HG03066 (cell line): ENCODE measurements around the gene HEATR3.
"Not testable (repeated sequence)": the region's sequence is repeated elsewhere in the genome, so short reads cannot be mapped to it uniquely, and the experiment has no call there.

Experiments
- ATAC-seq: cut with Tn5 transposase; IDR thresholded peaks from one replicate; pipeline ENCODE4 v1.9.1; 2021; ENCODE audit warnings: low read depth; ENCODE audit not compliant: unreplicated experiment

Gene HEATR3

GRCh38 chr16:50096791-50097190, 31.0 kb downstream of the HEATR3 start:
- ATAC-seq: no peak

GRCh38 chr16:50099957-50100648, 34.3 kb downstream of the HEATR3 start:
- ATAC-seq: no peak

GRCh38 chr16:50102051-50102746, 36.4 kb downstream of the HEATR3 start:
- no peak for ATAC-seq

GRCh38 chr16:50103764-50104163, 38.0 kb downstream of the HEATR3 start:
- ATAC-seq: no peak

GRCh38 chr16:50114357-50115129, 48.8 kb downstream of the HEATR3 start:
- ATAC-seq: no peak

- ATAC-seq: no peak
These were observed 54.9 kb downstream of the HEATR3 start for GRCh38 chr16:50120711-50121110.

DNA sequence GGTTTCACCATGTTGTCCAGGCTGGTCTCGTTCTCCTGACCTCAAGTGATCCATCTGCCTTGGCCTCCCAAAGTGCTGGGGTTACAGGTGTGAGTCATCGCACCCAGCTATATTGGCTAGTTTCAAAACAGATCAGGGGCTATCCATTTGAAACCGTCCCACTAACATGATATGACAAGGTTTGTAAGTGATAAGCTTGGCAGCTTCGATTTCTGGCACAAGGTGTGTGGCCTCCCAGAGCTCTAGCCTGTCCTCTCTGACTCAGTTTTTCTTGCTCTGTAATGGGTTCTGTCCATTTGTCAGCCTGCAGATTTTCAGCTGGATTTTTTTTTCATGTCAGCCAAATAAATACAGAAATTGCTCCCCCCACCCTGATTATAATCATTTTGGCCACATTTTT, 55.5 kb downstream of the HEATR3 start:
- ATAC-seq: no peak

DNA sequence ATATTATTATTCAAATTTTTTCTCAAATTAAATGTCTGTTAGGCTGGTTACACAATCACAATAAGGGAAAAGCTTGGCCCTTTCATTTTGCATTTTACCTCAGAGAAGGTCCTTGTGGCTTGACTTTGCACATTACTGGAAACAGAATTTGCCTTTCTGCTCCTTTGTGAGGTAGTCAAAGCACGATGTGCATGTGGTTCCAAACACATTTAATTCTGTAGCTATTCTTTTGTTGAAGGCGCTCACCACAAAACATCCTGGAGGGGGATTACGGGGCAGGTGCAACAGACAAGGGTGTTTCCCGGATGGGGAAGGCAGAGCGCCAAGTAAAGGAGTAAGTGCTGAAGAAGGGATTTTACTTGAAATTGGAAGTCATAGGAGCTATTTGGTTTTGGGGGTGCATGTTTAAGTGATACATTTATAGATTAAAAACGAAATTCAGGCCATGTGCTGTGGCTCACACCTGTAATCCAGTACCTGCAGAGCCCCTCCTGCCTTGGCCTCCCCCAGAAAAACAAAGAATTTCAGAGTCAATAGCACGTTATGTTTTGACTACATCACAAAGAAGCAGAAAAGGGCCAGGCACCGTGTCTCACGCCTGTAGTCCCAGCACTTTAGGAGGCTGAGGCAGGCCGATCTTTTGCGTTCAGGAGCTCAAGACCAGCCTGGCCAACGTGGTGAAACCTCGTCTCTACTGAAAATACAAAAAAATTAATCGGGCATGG, 56.1 kb downstream of the HEATR3 start:
- peak; percentile 52 for ATAC-seq

DNA sequence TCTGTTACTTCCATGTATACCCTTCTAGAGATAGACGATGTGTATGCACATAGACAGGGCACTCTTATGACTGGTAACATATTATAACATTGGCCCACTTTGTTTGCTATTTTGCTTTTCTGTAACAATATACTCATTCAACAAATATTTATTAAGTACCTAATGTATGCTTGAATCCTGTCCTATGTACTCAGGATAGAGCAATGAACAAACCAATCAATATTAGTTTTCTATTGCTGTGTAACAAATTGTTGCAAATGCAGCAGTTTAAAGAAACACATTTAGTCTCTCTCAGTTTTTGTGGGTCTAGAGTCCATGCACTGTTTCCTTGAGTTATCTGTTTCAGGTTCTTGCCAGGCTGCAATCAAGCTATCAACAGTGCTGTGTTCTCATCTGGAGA, 57.6 kb downstream of the HEATR3 start:
- no peak for ATAC-seq

DNA sequence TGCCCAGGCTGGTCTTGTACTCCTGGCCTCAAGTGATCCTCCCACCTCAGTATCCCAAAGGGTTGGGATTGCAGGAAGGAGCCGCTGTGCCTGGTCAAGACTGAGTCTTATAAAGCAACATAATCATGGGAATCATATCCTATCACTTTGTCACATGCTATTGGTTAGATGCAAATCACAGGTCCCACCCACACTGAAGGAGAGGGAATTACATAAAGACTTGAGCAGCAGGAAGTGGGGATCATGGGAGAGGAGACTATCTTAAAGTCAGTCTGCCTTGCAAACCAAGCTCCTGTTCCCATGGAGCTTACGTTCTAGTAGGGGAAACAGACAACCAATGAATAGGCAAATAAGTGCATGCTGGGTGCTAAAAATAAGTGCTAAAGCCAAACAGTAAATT, 59.0 kb downstream of the HEATR3 start:
- ATAC-seq: no peak

- no peak for ATAC-seq
These were observed 60.4 kb downstream of the HEATR3 start for GRCh38 chr16:50126183-50126582.

DNA sequence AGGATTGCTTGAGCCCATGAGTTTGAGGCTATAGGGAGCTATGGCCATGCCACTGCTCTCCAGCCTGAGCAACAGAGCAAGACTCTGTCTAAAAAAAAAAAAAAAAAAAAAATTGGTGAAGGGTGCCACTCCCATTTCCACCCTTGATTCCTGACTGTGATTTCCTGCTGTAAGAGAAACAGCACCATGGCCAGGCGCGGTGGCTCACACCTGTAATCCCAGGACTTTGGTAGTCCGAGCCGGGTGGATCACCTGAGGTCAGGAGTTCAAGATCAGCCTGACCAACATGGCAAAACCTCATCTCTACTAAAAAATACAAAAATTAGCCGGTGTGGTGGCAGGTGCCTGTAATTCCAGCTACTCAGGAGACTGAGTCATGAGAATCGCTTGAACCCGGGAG, 66.8 kb downstream of the HEATR3 start:
- ATAC-seq: not testable (repeated sequence)

- ATAC-seq: no peak
These were observed 67.4 kb downstream of the HEATR3 start for GRCh38 chr16:50133214-50133613.

- no peak for ATAC-seq
These were observed 70.6 kb downstream of the HEATR3 start for GRCh38 chr16:50136399-50136798.

- no peak for ATAC-seq
These were observed 71.5 kb downstream of the HEATR3 start for GRCh38 chr16:50137268-50137667.

- ATAC-seq: no peak
These were observed 73.8 kb downstream of the HEATR3 start for GRCh38 chr16:50139580-50139979.

- no peak for ATAC-seq
These were observed 78.4 kb downstream of the HEATR3 start for GRCh38 chr16:50144211-50144610.

GRCh38 chr16:50146479-50147435, 81.0 kb downstream of the HEATR3 start:
- ATAC-seq: no peak

GRCh38 chr16:50151322-50151721, 85.6 kb downstream of the HEATR3 start:
- no peak for ATAC-seq

DNA sequence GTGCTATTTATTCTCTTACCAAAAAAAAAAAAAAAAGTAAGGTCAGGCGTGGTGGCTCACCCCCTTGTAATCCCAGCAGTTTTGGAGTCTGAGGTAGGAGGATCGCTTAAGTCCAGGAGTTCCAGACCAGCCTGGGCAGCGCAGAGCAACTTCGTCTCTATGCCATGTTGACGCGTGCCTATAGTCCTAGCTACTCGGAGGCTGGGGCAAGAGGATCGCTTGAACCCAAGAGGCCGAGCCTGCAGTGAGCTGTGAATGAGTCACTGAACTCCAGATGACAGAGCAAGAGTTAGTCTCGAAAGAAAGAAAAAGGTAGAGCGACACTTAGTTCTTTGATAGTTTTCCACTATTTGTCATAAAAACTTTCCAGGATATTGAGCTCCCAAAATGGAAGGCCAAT, 86.0 kb downstream of the HEATR3 start:
- ATAC-seq: no peak
